NCI-H1105 (cell line): ENCODE data around the gene BANF2.
"Not testable (repeated sequence)": the region's sequence is repeated elsewhere in the genome, so short reads cannot be mapped to it uniquely, and the experiment has no call there.

Experiments used
- DNase-seq: peaks from one replicate; lab custom pipeline; 2025; lab: John Stamatoyannopoulos, UW

BANF2 gene

GRCh38 chr20:17699931-17700351 lies at the start of gene BANF2:
Gene BANF2, plus strand, starts transcription at chr20:17699966. Its CDS starts 25,060 bp downstream, at chr20:17725026.
- DNase-seq: no peak

DNA sequence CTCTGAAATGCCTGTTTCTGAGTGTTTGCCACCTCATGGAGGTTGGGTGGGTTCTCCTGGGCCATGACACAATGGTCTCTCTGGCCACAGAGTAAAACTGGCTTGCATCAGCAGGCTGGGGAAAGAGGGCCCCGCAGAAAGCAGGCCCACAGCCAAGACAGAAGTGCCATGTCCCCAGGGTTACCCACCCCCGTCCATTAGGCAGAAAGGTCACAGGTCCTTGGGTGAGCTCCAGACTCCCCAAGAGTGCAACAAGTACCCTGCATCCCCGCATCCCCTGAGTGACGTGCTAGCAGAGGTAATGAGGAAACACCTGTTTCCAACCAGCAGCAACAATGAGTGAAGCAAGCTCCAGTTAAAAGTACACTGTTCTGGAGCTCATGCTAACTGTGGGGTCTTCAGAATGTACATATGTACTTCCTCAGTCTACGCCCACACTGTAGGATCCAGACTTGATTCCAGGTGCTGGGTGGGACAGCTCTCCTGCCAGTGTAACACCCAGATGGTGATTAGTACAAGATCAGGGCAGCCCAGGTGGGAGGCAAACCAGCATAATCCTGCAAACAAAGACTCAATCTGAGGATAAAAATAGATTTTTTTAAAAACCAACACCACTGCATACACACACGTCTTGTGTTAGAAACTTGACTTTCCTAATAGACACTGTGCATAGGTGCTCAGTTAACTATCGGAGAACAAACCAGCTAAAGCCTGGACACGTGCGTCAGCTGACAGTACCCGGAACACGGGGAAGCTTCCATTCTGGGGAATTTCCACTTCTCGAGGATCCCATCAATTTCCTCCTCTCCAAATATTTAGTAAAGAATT lies 49.3 kb upstream of the BANF2 start:
- DNase-seq: no peak

GRCh38 chr20:17651129-17651759 lies 48.5 kb upstream of the BANF2 start:
- DNase-seq: no peak

- DNase-seq: no peak
Measured at GRCh38 chr20:17651760-17652388, 47.9 kb upstream of the BANF2 start.

DNA sequence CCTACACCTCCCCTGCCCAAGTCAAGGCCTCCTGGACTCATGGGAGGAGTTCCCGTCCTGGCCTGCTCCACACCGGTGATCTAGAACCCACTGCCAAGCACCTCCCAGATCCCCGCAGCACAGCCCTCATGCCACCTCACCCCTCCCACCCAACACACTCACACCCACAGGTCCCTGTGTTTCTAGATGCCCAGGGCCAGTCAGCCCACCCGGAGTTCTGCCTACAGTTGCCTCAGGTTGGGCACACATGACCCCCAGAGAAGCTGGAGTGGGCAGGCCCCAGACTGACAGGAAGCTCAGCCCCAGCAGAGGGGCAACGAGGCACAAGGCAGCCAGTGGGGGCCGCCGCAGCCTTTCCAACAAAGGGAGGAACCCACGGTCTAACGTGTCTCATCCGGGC lies 47.4 kb upstream of the BANF2 start:
- DNase-seq: no peak

GRCh38 chr20:17653835-17654648 lies 45.7 kb upstream of the BANF2 start:
- no peak for DNase-seq

GRCh38 chr20:17654649-17655285 lies 45.0 kb upstream of the BANF2 start:
- no peak for DNase-seq

- no peak for DNase-seq
Measured at GRCh38 chr20:17655286-17655651, 44.5 kb upstream of the BANF2 start.

DNA sequence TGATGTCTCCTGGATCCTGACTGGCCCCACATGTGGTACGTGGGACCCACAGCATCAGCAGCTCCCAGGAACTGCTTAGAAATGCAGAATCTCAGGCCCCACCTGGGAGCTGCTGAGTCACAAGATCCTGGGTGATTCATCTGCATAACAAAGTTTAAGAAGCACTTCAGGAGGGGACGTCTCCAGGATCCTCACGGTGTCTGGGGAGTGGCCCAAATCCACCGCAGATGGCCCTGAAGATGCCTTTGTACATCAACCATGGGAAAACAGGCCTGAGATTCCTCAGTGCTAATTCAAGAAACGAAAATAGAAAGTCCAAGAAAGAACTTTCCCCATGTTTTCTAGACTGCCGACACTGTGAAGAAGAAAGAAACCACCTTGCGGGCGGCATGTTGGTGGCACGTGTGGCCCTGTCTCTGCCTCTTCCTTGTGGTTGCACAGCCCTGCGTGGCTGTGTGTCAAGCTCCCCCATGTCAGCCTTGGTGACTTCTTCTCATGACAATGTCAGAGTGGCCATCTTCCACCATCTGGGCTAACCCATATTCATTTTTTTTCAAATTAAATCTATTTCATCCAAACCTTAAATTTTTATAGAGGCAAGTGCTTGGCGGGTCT lies 43.8 kb upstream of the BANF2 start:
- no peak for DNase-seq

DNA sequence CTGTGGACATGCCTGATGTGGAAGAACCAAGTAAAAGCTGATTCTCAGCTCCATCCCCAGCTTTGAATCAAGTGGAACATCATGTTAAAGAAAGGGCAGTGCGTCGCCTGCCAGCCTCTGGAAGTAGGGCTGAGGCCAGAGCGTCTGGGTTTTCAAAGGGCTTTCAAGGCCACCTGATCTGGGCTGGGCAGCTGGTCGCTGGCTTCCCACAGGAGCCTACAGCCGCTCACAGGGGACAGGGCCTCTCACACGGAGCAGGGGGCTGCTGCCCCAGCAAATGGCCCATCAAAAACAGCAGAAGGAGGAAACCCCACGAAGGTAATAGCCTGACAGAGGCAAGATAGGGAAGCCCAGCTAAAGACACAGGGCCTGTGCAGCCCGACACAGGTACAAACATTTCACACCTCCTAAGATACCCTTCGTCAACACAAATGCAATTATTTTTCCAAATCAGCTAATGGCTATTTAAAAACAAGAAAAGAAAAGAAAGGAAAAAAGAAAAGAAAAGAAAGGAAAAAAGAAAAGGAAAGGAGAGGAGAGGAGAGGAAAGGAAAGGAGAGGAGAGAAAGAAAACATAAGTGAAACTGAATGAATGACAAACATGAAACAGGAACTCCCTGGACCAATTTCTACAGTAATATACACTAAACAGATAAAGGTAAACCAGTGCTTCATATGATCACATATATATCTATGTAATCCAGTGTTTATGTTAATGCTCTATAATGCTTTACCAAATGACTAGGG lies 42.5 kb upstream of the BANF2 start:
- DNase-seq: no peak

DNA sequence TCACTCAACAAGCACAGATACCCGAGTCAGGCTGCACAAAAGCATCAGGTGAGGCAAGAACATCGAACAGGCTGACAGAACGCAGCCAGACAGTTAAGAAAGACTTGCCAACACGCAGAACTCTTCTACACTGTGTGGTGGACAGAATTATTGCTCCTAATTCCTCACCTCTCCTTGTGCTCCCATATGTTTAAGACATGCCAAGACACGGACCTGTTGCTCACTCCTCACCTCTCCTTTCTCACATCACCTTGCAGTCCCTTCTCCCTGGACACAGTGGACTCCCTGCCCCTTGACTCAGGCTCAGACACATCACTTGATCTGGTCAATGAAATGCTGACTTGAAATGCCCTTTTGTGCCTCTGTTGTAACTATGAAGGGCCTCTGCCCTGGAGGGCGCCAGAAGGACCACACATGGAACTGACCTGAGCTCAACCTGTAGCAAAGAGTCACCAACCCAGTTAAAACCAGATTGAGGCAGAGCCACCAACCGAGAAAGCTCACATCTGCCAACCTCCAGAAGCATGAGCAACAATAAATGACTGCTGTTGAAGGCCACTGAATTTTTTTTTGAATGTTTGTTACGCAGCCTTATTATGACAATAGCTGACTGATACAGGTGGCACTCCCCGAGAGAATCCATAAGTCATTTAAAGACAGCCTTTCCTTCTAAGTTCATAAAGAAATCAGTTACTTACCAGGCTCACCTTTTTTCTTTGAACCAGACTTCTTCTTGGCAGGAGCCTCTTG lies 41.7 kb upstream of the BANF2 start:
- no peak for DNase-seq

DNA sequence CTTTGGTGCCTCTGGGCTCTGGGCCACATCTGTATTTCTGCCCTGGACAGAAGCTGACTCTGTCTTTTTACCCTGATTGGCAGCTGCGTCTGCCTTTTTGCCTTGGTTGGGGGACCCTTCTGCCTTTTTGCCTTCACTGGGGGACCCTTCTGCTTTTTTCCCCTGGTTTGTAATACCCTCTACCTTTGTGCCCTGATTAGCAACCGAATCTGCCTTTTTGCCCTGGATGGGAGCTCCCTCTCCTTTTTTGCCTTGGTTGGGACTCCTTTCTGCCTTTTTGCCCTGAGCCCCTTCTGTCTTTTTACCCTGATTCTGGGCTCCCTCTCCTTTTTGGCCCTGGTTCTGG lies 41.1 kb upstream of the BANF2 start:
- DNase-seq: no peak

DNA sequence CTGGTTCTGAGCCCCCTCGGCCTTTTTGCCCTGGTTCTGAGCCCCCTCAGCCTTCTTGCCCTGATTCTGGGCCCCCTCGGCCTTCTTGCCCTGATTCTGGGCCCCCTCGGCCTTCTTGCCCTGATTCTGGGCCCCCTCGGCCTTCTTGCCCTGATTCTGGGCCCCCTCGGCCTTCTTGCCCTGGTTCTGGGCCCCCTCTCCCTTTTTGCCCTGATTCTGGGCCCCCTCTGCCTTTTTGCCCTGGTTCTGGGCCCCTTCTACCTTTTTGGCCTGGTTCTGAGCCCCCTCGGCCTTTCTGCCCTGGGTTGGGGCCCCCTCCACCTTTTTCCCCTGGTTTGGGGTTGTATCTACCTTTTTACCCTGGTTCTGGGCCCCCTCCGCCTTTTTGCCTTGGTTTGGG lies 40.4 kb upstream of the BANF2 start:
- not testable (repeated sequence) for DNase-seq

DNA sequence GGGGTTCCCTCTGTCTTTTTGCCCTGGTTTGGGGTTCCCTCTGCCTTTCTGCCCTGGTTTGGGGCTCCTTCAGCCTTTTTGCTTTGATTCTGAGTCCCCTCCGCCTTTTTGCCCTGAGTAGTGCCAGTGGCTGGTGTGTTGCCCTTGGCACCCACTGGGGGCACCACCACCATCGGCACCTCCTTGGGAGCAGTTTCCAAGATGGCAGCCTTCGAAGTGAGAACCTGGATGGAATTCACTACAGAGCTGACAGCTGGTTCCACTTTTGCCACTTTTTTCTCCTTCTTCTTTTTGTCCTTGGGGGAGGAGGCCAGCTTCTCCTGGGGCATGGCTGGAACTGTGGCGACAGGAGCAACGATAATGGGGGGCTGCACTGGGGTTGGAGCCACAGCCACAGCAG lies 40.0 kb upstream of the BANF2 start:
- no peak for DNase-seq

- DNase-seq: no peak
Measured at GRCh38 chr20:17660667-17661066, 39.1 kb upstream of the BANF2 start.

- no peak for DNase-seq
Measured at GRCh38 chr20:17661121-17661744, 38.5 kb upstream of the BANF2 start.

DNA sequence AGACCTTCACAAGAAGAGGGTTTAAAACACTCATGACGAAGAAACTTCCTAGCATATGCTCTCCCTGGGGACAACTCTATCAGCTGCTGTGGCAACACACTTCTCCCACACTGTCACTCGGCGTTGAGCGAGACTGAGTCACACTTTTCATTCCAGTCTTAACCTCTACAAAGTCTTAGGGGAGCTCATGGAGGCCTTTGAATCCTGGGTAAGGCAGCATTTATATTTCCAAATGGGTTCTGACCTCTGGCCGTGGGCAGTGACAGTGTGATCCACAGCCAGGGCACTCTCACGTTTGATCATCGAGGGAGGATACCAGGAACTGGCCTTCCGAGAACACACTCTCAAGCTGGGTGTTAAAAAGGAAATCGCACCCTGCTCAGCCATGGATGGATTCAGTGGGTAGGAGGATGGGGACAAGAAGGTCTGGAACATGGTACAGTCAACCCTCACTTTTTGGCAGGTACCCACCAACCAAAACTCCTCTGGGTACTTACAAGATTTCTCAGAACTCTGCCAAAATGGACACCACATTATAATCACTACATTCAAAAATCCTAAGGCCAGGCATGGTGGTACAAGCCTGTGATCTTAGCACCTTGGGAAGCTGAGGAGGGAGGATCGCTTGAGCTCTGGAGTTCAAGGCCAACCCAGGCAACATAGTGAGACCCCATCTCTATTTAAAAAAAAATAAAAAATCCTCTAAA lies 37.3 kb upstream of the BANF2 start:
- no peak for DNase-seq

GRCh38 chr20:17663040-17663399 lies 36.7 kb upstream of the BANF2 start:
- DNase-seq: no peak

- no peak for DNase-seq
Measured at GRCh38 chr20:17663486-17663885, 36.3 kb upstream of the BANF2 start.
